ENCODE data around the gene LRRC4C. TPM values are rescaled to one million over a fixed set of nuclear protein-coding genes. Genes with fewer than 3 reads are reported as not detected.

The LRRC4C gene
- total and polyA plus RNA-seq, 2 donors (not counting 1 experiment from before 2014, with no cell fraction given), result under 0.01 to 0.02 TPM

- Histone ChIP-seq H3K79me2 (ENCODE audit: control insufficient read depth, insufficient read depth, low read length) (no peaks in the 10 kb centered on the region), H3K9ac (ENCODE audit: insufficient read depth, low read length) (no peak overlapping the region), H3K27ac (ENCODE audit: insufficient read depth, low read length) (no peak overlapping the region), H3K27me3 (ENCODE audit: control insufficient read depth, insufficient read depth, low read length) (no peaks in the 10 kb centered on the region), H3K9me3 (ENCODE audit: control insufficient read depth, insufficient read depth, low read depth, low read length) (no peaks in the 10 kb centered on the region), H3K36me3 (ENCODE audit: control insufficient read depth, insufficient read depth, low read length) (no peaks in the 10 kb centered on the region), H3K4me2 (ENCODE audit: extremely low read depth, insufficient read depth, low read length) (no peak overlapping the region), H2AFZ (ENCODE audit: low read length) (no peak overlapping the region), H4K20me1 (ENCODE audit: control insufficient read depth, extremely low read depth, insufficient read depth, low read length) (no peaks in the 10 kb centered on the region), H3K4me3 (replicated peaks in 1 of 4; ENCODE audit: control extremely low read depth in 1 of 4, insufficient read depth in 1 of 4, low read depth in 3 of 4, low read length in 4 of 4) (no peak overlapping the region), H3K4me1 (ENCODE audit: control insufficient read depth, extremely low read depth, insufficient read depth, low read length) (no peaks in the 10 kb centered on the region)
- no peak for DNase-seq (ENCODE audit: low read depth in 2 of 2)
- TF ChIP-seq CTCF (conservative IDR thresholded peaks at IDR 0.05 in 1 of 2, IDR thresholded peaks at IDR 0.05 in 1 of 2; ENCODE audit: low read depth in 1 of 2, low read length in 2 of 2), result no peak
- no peak for TF ChIP-seq EZH2 (IDR thresholded peaks at IDR 0.05; ENCODE audit: low read length, missing control alignments)
These were observed 324.5 kb downstream of the LRRC4C start for GRCh38 chr11:41134971-41135370.

GRCh38 chr11:41133023-41133422 is 326.4 kb downstream of the LRRC4C start:
- Histone ChIP-seq H3K4me1 (ENCODE audit: control insufficient read depth, extremely low read depth, insufficient read depth, low read length) (no peaks in the 10 kb centered on the region), H3K36me3 (ENCODE audit: control insufficient read depth, insufficient read depth, low read length) (no peaks in the 10 kb centered on the region), H3K79me2 (ENCODE audit: control insufficient read depth, insufficient read depth, low read length) (no peaks in the 10 kb centered on the region), H3K4me3 (replicated peaks in 1 of 4; ENCODE audit: control extremely low read depth in 1 of 4, insufficient read depth in 1 of 4, low read depth in 3 of 4, low read length in 4 of 4) (no peak overlapping the region), H2AFZ (ENCODE audit: low read length) (no peak overlapping the region), H3K9me3 (ENCODE audit: control insufficient read depth, insufficient read depth, low read depth, low read length) (no peaks in the 10 kb centered on the region), H3K27me3 (ENCODE audit: control insufficient read depth, insufficient read depth, low read length) (no peaks in the 10 kb centered on the region), H3K27ac (ENCODE audit: insufficient read depth, low read length) (no peak overlapping the region), H3K9ac (ENCODE audit: insufficient read depth, low read length) (no peak overlapping the region), H3K4me2 (ENCODE audit: extremely low read depth, insufficient read depth, low read length) (no peak overlapping the region), H4K20me1 (ENCODE audit: control insufficient read depth, extremely low read depth, insufficient read depth, low read length) (no peaks in the 10 kb centered on the region)
- DNase-seq (ENCODE audit: low read depth in 2 of 2), result no peak
- no peak for TF ChIP-seq CTCF (conservative IDR thresholded peaks at IDR 0.05 in 1 of 2, IDR thresholded peaks at IDR 0.05 in 1 of 2; ENCODE audit: low read depth in 1 of 2, low read length in 2 of 2)
- TF ChIP-seq EZH2 (IDR thresholded peaks at IDR 0.05; ENCODE audit: low read length, missing control alignments), result no peak

GRCh38 chr11:41121600-41121999 is 337.9 kb downstream of the LRRC4C start:
- H3K27ac ChIP-seq (ENCODE audit: insufficient read depth, low read length), result no peak overlapping the region
- no peaks in the 10 kb centered on the region for H4K20me1 ChIP-seq (ENCODE audit: control insufficient read depth, extremely low read depth, insufficient read depth, low read length)
- no peak overlapping the region for H2AFZ ChIP-seq (ENCODE audit: low read length)
- no peak for TF ChIP-seq EZH2 (IDR thresholded peaks at IDR 0.05; ENCODE audit: low read length, missing control alignments)
- H3K4me3 ChIP-seq (replicated peaks in 1 of 4; ENCODE audit: control extremely low read depth in 1 of 4, insufficient read depth in 1 of 4, low read depth in 3 of 4, low read length in 4 of 4), result no peak overlapping the region
- no peak for DNase-seq (ENCODE audit: low read depth in 2 of 2)
- no peaks in the 10 kb centered on the region for H3K27me3 ChIP-seq (ENCODE audit: control insufficient read depth, insufficient read depth, low read length)
- no peak overlapping the region for H3K4me2 ChIP-seq (ENCODE audit: extremely low read depth, insufficient read depth, low read length)
- no peaks in the 10 kb centered on the region for H3K9me3 ChIP-seq (ENCODE audit: control insufficient read depth, insufficient read depth, low read depth, low read length)
- no peaks in the 10 kb centered on the region for H3K4me1 ChIP-seq (ENCODE audit: control insufficient read depth, extremely low read depth, insufficient read depth, low read length)
- H3K79me2 ChIP-seq (ENCODE audit: control insufficient read depth, insufficient read depth, low read length), result no peaks in the 10 kb centered on the region
- no peaks in the 10 kb centered on the region for H3K36me3 ChIP-seq (ENCODE audit: control insufficient read depth, insufficient read depth, low read length)
- H3K9ac ChIP-seq (ENCODE audit: insufficient read depth, low read length), result no peak overlapping the region

Measured in fibroblast of lung (primary cell).